ENCODE data around the gene CAPZA2.

Gene CAPZA2

GRCh38 chr7:116884691-116885090 lies 22.3 kb downstream of the CAPZA2 start:
- H4K20me1 ChIP-seq (ENCODE audit: insufficient read depth) = peaks cover 3% of the 10 kb centered on the region; the same call in 1 of the 2 replicates
- no peak for TF ChIP-seq CTCF (conservative IDR thresholded peaks at IDR 0.05; ENCODE audit: low read depth, low read length)
- H3K4me3 ChIP-seq (IDR thresholded peaks at IDR 0.05; ENCODE audit: insufficient read depth, low read depth, low read length) = no peak overlapping the region
- peaks cover 87% of the 10 kb centered on the region for H3K79me2 ChIP-seq (ENCODE audit: insufficient read depth, low read depth)
- H3K36me3 ChIP-seq (ENCODE audit: insufficient read depth) = no peaks in the 10 kb centered on the region
- no peak overlapping the region for H3K4me2 ChIP-seq
- H3K27me3 ChIP-seq (ENCODE audit: insufficient read depth, low read depth) = no peaks in the 10 kb centered on the region
- H3K4me1 ChIP-seq (ENCODE audit: low read depth, poor library complexity, severe bottlenecking) = peaks cover 8% of the 10 kb centered on the region
- H2AFZ ChIP-seq (ENCODE audit: low read depth) = no peak overlapping the region
- H3K27ac ChIP-seq = no peak overlapping the region
- H3K9ac ChIP-seq = no peak overlapping the region

DNA sequence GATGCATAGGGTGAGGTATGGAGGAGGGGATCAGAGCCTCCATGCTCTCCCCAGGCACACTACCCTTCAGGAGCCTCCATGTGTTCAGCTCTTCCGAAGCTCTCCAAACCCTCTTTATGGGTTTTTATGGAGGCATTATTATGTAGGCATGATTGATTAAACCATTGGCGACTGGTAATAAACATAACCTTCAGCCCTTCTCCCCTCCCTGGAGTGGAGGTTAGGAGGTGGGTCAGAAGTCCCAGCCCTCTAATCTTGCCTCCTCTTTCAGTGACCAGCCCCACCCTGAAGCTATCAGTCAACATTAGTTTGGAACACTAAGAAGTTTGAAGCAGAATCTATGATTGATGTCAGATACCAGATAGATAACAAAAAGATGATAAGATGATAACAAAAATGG lies 23.3 kb downstream of the CAPZA2 start:
- Histone ChIP-seq H3K27me3 (ENCODE audit: insufficient read depth, low read depth) (no peaks in the 10 kb centered on the region), H3K36me3 (ENCODE audit: insufficient read depth) (peaks cover 2% of the 10 kb centered on the region; the same call in 1 of the 2 replicates), H3K79me2 (ENCODE audit: insufficient read depth, low read depth) (peaks cover 79% of the 10 kb centered on the region), H3K27ac (no peak overlapping the region), H3K4me2 (no peak overlapping the region), H4K20me1 (ENCODE audit: insufficient read depth) (peaks cover 3% of the 10 kb centered on the region; the same call in 1 of the 2 replicates), H3K4me3 (IDR thresholded peaks at IDR 0.05; ENCODE audit: insufficient read depth, low read depth, low read length) (no peak overlapping the region), H3K4me1 (ENCODE audit: low read depth, poor library complexity, severe bottlenecking) (peaks cover 8% of the 10 kb centered on the region), H2AFZ (ENCODE audit: low read depth) (no peak overlapping the region), H3K9ac (no peak overlapping the region)
- TF ChIP-seq CTCF (conservative IDR thresholded peaks at IDR 0.05; ENCODE audit: low read depth, low read length) = no peak

DNA sequence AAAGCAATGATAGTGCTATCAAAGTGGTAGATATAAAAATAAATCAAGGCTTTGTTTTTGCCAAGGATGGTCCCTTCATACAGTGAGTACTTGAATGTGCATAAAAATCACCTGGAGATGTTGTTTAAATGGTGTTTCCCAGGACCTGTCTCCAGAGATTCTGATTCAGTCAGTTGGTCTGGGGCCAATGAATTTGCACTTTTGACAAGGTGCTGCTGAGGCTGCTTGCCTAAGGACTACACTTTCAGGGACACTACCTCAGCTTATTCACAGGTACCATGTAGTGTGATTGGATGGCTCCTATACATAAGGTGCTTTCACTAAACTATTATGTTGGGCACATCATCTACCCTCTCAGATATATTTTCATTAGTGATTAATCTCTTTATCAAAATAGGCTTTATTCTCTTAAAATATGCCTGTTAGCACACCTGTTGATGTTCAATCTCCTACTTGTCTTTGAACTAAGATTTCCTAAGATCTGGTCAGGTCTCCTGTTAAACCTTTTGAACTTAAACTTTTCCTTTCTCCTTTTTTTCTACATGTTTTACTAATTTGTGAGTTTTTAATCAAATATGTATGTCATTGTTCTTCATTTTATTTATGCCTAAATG lies 24.3 kb downstream of the CAPZA2 start:
- Histone ChIP-seq H3K9ac (no peak overlapping the region), H3K36me3 (ENCODE audit: insufficient read depth) (peaks cover 2% of the 10 kb centered on the region; the same call in 1 of the 2 replicates), H2AFZ (ENCODE audit: low read depth) (no peak overlapping the region), H3K4me2 (no peak overlapping the region), H3K79me2 (ENCODE audit: insufficient read depth, low read depth) (peaks cover 72% of the 10 kb centered on the region), H3K4me3 (IDR thresholded peaks at IDR 0.05; ENCODE audit: insufficient read depth, low read depth, low read length) (no peak overlapping the region), H3K27me3 (ENCODE audit: insufficient read depth, low read depth) (no peaks in the 10 kb centered on the region), H3K4me1 (ENCODE audit: low read depth, poor library complexity, severe bottlenecking) (peaks cover 8% of the 10 kb centered on the region), H3K27ac (no peak overlapping the region), H4K20me1 (ENCODE audit: insufficient read depth) (peaks cover 3% of the 10 kb centered on the region; the same call in 1 of the 2 replicates)
- TF ChIP-seq CTCF (conservative IDR thresholded peaks at IDR 0.05; ENCODE audit: low read depth, low read length) = no peak

GRCh38 chr7:116888895-116889294 lies 26.5 kb downstream of the CAPZA2 start:
- H3K9ac ChIP-seq = no peak overlapping the region
- H4K20me1 ChIP-seq (ENCODE audit: insufficient read depth) = peaks cover 3% of the 10 kb centered on the region; the same call in 1 of the 2 replicates
- peaks cover 58% of the 10 kb centered on the region for H3K79me2 ChIP-seq (ENCODE audit: insufficient read depth, low read depth)
- no peak overlapping the region for H3K4me3 ChIP-seq (IDR thresholded peaks at IDR 0.05; ENCODE audit: insufficient read depth, low read depth, low read length)
- TF ChIP-seq CTCF (conservative IDR thresholded peaks at IDR 0.05; ENCODE audit: low read depth, low read length) = no peak
- H3K4me1 ChIP-seq (ENCODE audit: low read depth, poor library complexity, severe bottlenecking) = peaks cover 8% of the 10 kb centered on the region
- H3K4me2 ChIP-seq = no peak overlapping the region
- H3K36me3 ChIP-seq (ENCODE audit: insufficient read depth) = peaks cover 10% of the 10 kb centered on the region
- H3K27ac ChIP-seq = no peak overlapping the region
- H2AFZ ChIP-seq (ENCODE audit: low read depth) = no peak overlapping the region
- H3K27me3 ChIP-seq (ENCODE audit: insufficient read depth, low read depth) = no peaks in the 10 kb centered on the region
